NCI-H2107 treated with DMSO at 0.1 percent for 48 hours (cell line): ENCODE measurements around the gene RNF224.
"Not testable (repeated sequence)": the region's sequence is repeated elsewhere in the genome, so short reads cannot be mapped to it uniquely, and the experiment has no call there.

Source experiments
- DNase-seq: peaks from one replicate; lab custom pipeline; 2025; ENCODE audit not compliant: unreplicated experiment; lab: John Stamatoyannopoulos, UW

RNF224 gene

GRCh38 chr9:137237759-137238726, 10.7 kb downstream of the RNF224 start:
- peak; percentile 95 for DNase-seq

DNA sequence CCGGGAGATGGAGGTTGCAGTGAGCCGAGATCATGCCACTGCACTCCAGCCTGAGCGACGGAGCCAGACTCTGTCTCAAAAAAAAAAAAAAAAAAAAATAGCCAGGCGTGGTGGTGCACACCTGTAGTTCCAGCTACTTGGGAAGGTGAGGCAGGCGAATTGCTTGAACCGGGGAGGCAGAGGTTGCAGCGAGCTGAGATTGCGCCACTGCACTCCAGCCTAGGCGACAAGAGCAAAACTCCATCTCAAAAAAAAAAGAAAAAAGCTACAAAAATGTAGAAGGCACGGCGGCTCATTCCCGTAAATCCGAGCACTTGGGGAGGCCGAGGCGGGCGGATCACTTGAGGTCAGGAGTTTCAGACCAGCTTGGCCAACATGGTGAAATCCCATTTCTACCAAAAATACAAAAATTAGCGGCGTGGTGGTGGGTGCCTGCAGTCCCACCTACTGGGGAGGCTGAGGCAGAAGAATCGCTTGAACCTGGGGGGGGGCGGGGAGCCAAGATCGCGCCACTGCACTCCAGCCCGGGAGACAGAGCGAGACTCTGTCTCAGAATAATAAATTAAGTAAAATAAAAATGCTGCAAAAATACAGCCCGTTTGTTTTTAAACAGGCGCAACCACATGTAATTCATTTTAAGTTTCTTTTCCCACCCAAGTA, 12.4 kb downstream of the RNF224 start:
- not testable (repeated sequence) for DNase-seq

- DNase-seq = no peak
These were observed 13.1 kb downstream of the RNF224 start for GRCh38 chr9:137240318-137240840.

DNA sequence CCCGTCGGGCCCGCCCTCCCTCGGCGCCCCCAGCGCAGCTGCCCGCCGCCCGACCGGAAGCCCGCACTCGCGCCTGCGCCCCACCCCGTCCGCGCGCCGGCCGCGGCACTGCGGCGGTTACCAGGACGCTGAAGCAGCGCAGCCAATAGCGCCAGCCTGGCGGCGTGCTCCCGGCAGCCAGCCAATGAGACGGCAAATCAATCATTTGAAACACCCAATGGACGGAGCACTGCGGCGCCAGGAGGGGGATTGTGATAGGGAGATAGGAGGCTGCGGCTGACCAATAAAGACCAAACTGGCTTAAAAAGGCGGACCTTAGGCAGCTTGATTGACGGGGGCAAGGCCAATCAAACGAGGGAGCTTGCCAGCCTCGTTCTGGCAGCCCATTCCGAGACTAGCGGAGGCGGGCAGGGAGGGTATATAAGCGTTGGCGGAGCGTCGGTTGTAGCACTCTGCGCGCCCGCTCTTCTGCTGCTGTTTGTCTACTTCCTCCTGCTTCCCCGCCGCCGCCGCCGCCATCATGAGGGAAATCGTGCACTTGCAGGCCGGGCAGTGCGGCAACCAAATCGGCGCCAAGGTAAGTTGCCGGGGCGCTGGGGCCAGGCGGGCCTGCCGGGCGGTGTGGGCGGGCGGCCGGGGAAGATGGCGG, 13.7 kb downstream of the RNF224 start, which contains the start of gene TUBB4B:
TUBB4B (plus strand) TSS at position 447 of the 649 bp plus-strand sequence; CDS start at position 521, 74 bp downstream.
- DNase-seq = peak; percentile 100

DNA sequence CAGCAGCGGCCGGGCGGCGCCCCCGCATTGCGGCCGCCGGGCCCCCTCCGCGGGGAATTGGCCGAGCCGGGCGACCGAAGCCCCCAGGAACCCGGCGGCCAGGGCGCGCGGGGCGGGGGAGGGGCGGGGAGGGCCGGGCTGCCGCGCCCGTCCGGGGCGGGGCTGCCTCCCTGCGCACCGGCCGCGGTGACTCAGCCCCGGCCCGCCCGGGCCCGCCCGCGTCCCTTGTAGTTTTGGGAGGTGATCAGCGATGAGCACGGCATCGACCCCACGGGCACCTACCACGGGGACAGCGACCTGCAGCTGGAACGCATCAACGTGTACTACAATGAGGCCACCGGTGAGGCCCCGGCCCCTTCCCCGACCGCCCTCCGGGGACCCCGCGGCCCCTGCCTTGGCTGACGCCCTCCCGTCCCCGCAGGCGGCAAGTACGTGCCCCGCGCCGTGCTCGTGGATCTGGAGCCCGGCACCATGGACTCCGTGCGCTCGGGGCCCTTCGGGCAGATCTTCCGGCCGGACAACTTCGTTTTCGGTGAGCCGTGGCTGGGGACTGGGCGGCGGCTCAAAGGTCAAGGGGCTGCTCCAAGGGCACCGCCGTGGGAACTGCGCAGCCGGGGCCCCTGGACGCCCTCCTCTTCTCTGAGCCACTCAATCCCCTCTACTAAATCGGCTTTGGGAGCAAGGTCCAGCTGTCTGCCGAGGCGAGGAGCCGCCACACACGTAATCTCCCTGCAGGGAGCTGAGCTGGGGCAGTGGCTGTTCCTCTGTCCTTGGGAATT, 14.4 kb downstream of the RNF224 start:
- no peak for DNase-seq

DNA sequence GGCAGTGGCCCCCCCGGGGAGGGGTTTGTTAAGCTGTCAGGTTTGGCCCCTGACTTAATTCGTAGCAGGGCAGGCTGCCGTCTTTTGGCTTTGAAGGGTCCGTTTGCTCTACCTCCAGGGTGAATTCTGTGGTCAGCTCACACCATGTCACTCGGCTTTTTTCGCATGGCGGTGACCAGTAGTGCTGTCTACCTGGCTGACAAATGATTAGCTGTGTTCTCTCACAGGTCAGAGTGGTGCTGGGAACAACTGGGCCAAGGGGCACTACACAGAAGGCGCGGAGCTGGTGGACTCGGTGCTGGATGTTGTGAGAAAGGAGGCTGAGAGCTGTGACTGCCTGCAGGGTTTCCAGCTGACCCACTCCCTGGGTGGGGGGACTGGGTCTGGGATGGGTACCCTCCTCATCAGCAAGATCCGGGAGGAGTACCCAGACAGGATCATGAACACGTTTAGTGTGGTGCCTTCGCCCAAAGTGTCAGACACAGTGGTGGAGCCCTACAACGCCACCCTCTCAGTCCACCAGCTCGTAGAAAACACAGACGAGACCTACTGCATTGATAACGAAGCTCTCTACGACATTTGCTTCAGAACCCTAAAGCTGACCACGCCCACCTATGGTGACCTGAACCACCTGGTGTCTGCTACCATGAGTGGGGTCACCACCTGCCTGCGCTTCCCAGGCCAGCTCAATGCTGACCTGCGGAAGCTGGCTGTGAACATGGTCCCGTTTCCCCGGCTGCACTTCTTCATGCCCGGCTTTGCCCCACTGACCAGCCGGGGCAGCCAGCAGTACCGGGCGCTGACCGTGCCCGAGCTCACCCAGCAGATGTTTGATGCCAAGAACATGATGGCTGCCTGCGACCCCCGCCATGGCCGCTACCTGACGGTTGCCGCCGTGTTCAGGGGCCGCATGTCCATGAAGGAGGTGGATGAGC, 15.2 kb downstream of the RNF224 start:
- no peak for DNase-seq

- DNase-seq = not testable (repeated sequence)
These were observed 15.9 kb downstream of the RNF224 start for GRCh38 chr9:137243266-137243625.

DNA sequence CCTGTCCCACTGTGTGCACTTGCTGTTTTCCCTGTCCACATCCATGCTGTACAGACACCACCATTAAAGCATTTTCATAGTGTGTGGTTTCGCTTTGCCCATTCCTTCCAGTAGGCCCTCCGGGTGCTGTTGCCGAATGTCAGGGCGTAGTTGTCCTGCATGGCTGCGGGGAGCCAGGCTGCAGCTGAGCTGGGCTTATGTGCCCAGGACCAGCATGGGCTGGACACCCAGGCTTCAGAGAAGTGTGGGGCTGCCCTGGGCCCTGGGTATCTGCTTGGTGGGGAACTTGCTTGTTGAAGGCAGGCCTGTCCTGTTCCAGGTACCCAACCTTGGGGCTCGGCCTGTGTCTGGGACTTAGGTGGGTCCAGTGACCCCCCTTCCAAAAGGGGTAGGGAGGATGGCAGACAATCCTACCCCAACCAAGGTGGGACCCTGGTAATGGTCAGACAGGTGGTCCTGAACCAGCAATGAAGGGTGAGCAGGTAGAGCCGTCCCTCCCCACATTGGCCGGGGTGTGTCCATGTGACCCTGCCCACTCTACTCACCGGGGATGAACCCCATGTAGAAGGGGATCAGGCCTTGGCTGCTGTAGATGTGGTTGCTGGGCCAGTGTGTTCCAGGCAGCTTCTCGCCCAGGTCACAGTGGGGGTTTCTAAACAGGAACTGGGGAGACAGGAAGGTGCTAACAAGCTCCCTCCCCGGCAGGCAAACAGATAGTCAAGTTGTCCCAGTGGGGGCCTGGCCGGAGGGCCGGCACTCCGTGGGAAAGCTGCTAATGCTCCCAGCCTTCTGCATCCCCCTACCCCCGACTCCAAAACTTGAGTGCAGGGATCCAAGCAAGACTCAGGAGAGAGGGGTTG, 16.6 kb downstream of the RNF224 start:
- no peak for DNase-seq

DNA sequence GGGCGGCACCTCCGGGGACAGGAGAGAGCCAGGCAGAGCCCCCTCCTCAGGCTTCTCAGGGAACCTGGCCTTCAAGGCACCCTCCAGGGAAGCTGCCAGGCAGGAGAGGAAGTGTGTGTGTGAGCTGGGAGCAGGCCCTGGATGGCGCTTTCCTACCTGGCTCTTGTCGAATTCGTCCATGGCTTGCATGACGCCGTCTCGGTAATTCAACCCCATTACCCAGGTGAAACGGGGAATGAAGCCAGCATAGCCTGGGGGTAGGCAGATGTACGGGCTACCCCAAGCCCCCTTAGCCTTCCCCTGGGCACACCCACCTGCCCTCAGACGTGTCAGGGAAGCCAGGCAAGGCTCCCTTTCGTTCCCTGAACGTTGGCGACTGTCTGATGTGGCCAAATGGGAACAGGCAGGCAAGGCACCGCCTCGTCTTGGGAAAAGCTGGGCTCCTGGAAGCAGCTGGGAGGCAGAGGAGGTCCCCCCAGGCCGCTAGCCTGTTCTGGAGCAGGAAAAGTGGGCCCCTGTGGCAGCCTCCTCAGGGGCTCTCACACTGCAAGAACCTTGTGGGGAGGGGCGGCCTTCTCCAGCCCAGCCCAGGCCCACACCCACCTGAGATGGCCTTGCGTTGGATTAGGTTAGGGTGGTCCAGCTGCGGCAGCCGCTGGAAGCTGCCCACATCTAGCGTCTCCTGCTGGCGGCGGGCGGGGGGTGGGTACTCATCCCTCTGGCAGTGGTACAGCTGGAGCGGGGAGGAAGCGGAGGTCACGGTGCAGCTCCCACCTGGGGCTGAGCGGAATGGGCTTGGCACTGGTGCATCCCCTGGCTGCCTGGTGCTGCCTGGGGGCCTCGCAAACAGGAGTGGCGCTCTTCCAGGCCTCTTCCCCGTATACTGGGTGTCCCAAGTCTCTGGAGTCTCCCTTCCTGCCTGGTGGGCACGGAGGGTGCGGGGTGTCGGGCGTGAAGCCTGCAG, 17.5 kb downstream of the RNF224 start:
- DNase-seq = peak; percentile 57

GRCh38 chr9:137245450-137246421, 18.4 kb downstream of the RNF224 start:
- no peak for DNase-seq

- peak; percentile 73 for DNase-seq
These were observed 20.0 kb downstream of the RNF224 start for GRCh38 chr9:137247135-137247915.

GRCh38 chr9:137247916-137248175, 20.5 kb downstream of the RNF224 start:
- DNase-seq = no peak

DNA sequence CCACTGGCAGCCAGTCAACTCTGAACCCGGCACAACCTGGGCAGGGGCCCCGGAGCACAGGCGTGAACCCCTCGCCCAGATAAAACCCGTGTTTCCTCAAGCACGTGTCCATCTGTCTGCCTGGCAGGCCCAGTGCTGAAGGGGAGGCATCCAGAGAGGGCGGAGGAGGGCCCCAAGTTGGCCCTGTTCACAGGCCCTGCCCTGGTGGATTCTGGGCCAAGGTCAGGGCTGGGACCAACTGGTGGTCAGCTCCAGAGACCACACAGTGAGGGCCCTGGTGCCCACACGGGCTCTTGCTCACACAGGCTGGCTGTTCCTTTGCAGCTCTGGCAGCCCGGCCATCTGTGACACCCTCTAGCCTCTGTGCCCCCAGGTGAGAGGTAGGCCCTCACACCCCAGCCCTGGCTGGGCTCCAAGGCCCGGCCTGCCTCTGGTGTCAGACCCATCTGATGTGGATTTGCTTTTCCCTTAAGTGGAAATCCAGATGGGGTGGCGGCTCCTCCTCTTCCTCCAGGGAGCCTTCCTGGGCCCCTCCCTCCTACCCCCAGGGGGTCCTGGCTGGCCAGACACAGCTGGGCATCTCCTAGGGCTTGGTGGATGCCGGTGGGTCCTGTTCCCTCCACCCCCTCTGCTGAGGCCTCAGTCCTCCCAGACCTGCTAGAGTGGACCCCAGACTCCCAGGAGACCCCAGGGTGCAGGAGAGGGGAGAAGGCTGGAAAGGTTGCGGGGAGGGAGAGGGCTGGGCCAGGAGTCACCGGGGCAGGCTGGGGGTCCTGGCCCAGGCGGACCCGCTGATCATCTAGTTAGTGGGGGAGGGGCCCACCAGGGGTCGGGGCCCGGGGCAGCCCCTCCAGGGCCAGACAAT, 23.3 kb downstream of the RNF224 start:
- DNase-seq = no peak

DNA sequence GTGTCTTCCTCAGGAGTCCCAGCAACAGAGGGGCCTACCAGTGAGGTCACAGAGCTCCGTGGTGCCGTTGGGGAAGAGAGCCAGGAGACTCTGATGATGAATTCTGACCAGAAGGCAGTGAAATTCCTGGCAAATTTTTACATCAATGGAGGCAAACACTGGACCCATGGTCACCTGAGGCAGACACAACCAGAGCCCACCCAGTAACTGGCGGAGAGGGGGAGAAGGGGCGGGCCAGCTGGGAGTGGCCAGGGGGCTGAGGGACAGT, 23.8 kb downstream of the RNF224 start, which contains the start of gene STPG3:
STPG3 (plus strand) TSS at position 93 of the 268 bp plus-strand sequence; CDS start at position 94, 1 bp downstream.
- DNase-seq = no peak
